Neuronal stem cell (in vitro differentiated cells): Measurements from ENCODE around the gene DGLUCY.

ENCODE experiments used
- DNase-seq: peaks from one replicate; pipeline ENCODE4 v3.0.0-alpha.2; 2013; ENCODE audit warnings: low spot score
- H2AFZ ChIP-seq: one replicate; pipeline ENCODE4 v1.6.1; 2013; ENCODE audit warnings: mild to moderate bottlenecking, low read length, inconsistent platforms
- H2AK5ac ChIP-seq: 2 replicates; pipeline ENCODE4 v1.6.1; 2013; ENCODE audit warnings: low read depth, mild to moderate bottlenecking, inconsistent platforms, low read length, moderate library complexity, mixed read lengths
- H2BK120ac ChIP-seq: 2 replicates; pipeline ENCODE4 v1.6.1; 2013; ENCODE audit warnings: low read depth, mild to moderate bottlenecking, inconsistent platforms, low read length, moderate library complexity, mixed read lengths
- H2BK12ac ChIP-seq: one replicate; pipeline ENCODE4 v1.6.1; 2013; ENCODE audit warnings: low read length, inconsistent platforms
- H2BK15ac ChIP-seq: 2 replicates; pipeline ENCODE4 v1.6.1; 2013; ENCODE audit warnings: mild to moderate bottlenecking, low read length, inconsistent platforms, mixed read lengths
- H2BK5ac ChIP-seq: one replicate; pipeline ENCODE4 v1.6.1; 2013; ENCODE audit warnings: inconsistent platforms, mild to moderate bottlenecking, low read length, moderate library complexity
- H3K14ac ChIP-seq: one replicate; pipeline ENCODE4 v1.6.1; 2013; ENCODE audit warnings: low read length, inconsistent platforms
- H3K18ac ChIP-seq: 2 replicates; pipeline ENCODE4 v1.6.1; 2013; ENCODE audit warnings: low read length, inconsistent platforms
- H3K23ac ChIP-seq: 2 replicates; pipeline ENCODE4 v1.6.1; 2013; ENCODE audit warnings: low read depth, mild to moderate bottlenecking, mixed read lengths, low read length, inconsistent platforms; ENCODE audit not compliant: poor library complexity
- H3K27ac ChIP-seq: replicated peaks from 3 replicates; pipeline ENCODE4 v1.5.1; 2013; ENCODE audit warnings: low read length, inconsistent platforms
- H3K27me3 ChIP-seq, 3 experiments: 2 replicates each; pipeline ENCODE4 v1.6.1; 2013; ENCODE audit warnings: low read length in 3 of 3, mild to moderate bottlenecking in 2 of 3, inconsistent platforms in 1 of 3, low read depth in 1 of 3, mixed read lengths in 1 of 3, moderate library complexity in 1 of 3; ENCODE audit not compliant: control insufficient read depth in 3 of 3, insufficient read depth in 3 of 3
- H3K36me3 ChIP-seq, 2 donors: replicated peaks in 1 of 2; 2 replicates each; pipeline ENCODE4 v1.6.1; 2013; ENCODE audit warnings: low read length in 2 of 2; ENCODE audit not compliant: control insufficient read depth in 2 of 2, insufficient read depth in 2 of 2
- H3K4ac ChIP-seq: 2 replicates; pipeline ENCODE4 v1.6.1; 2013; ENCODE audit warnings: inconsistent platforms, mild to moderate bottlenecking, low read length, moderate library complexity
- H3K4me1 ChIP-seq, 2 donors: 1 replicate in 1 of 2; 2 replicates in 1 of 2; pipeline ENCODE4 v1.6.1; 2013; ENCODE audit warnings: low read length in 2 of 2, low read depth in 1 of 2; ENCODE audit not compliant: control insufficient read depth in 2 of 2, insufficient read depth in 1 of 2
- H3K4me2 ChIP-seq: one replicate; pipeline ENCODE4 v1.6.1; 2013; ENCODE audit warnings: mild to moderate bottlenecking, low read length, inconsistent platforms; ENCODE audit not compliant: insufficient read depth, poor library complexity, severe bottlenecking
- H3K4me3 ChIP-seq, 2 donors: 2 replicates each; pipeline ENCODE4 v1.5.1; 2013; ENCODE audit warnings: low read length in 2 of 2, mild to moderate bottlenecking in 2 of 2, inconsistent platforms in 1 of 2, moderate library complexity in 1 of 2
- H3K79me1 ChIP-seq: one replicate; pipeline ENCODE4 v1.6.1; 2013; ENCODE audit warnings: low read depth, mild to moderate bottlenecking, inconsistent platforms, low read length, moderate library complexity
- H3K9ac ChIP-seq: one replicate; pipeline ENCODE4 v1.6.1; 2013; ENCODE audit warnings: mild to moderate bottlenecking, low read depth, low read length, inconsistent platforms; ENCODE audit not compliant: poor library complexity
- H3K9me3 ChIP-seq, 2 donors: replicated peaks in 1 of 2; 2 replicates each; pipeline versions ENCODE3 to v1.6.1; 2013; ENCODE audit warnings: low read length in 2 of 2, mild to moderate bottlenecking in 2 of 2, inconsistent platforms in 1 of 2, low read depth in 1 of 2, mixed read lengths in 1 of 2, moderate library complexity in 1 of 2; ENCODE audit not compliant: control insufficient read depth in 2 of 2, insufficient read depth in 1 of 2
- H4K8ac ChIP-seq: one replicate; pipeline ENCODE4 v1.6.1; 2013; ENCODE audit warnings: low read depth, mild to moderate bottlenecking, inconsistent platforms, low read length, moderate library complexity
- H4K91ac ChIP-seq: one replicate; pipeline ENCODE4 v1.6.1; 2013; ENCODE audit warnings: low read length, low read depth, mild to moderate bottlenecking, inconsistent platforms; ENCODE audit not compliant: poor library complexity
- WGBS, 2 donors: extraction: QIAGEN DNeasy Blood & Tissue Kit; methylation state at CpG; one replicate each; pipeline ENCODE4 v1.1.7; 2013; ENCODE audit warnings: missing lambda C conversion rate in 2 of 2, mixed read lengths in 1 of 2; ENCODE audit not compliant: insufficient read length in 2 of 2, insufficient replicate concordance in 1 of 2; ENCODE audit errors: extremely low coverage in 2 of 2; 5-methylcytosine and 5-hydroxymethylcytosine counted together

Gene DGLUCY

DNA sequence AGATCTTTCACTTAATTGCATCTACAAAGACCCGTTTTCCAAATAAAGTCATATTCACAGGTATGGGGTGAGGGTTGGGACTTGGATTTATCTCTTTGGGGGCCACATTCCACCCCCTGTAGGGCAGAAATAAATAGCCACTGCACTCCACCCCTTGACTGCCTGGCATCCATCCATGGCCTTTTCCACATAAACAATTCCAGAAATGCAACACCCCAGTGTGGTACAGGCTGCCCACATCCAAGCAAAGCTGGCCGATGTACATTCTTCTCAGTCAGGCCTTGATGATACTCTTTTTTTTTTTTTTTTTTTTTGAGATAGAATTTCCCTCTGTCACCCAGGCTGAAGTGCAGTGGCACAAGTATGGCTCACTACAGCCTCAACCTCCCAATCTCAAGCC, 12.9 kb downstream of the DGLUCY start:
- Histone ChIP-seq H3K4ac (no peak overlapping the region), H2BK15ac (no peak overlapping the region), H3K4me3 (no peak overlapping the region), H3K36me3 (peaks cover 4 to 28% of the 10 kb centered on the region in 2 donors), H3K23ac (no peak overlapping the region), H3K4me2 (no peak overlapping the region), H4K91ac (no peak overlapping the region), H3K27ac (no peak overlapping the region), H2BK5ac (no peak overlapping the region), H3K18ac (no peak overlapping the region), H3K27me3 (no peaks in the 10 kb centered on the region), H4K8ac (no peak overlapping the region), H3K14ac (no peak overlapping the region), H3K79me1 (peaks cover 2% of the 10 kb centered on the region), H2BK120ac (no peak overlapping the region), H2AK5ac (no peak overlapping the region), H3K9ac (no peak overlapping the region), H3K4me1 (no peaks in the 10 kb centered on the region), H2BK12ac (no peak overlapping the region), H3K9me3 (peaks cover 8 to 21% of the 10 kb centered on the region in 2 donors), H2AFZ (no peak overlapping the region)
- WGBS, 2 donors = no CpG with 5 or more reads among the region's 2 CpGs
- DNase-seq = no peak

DNA sequence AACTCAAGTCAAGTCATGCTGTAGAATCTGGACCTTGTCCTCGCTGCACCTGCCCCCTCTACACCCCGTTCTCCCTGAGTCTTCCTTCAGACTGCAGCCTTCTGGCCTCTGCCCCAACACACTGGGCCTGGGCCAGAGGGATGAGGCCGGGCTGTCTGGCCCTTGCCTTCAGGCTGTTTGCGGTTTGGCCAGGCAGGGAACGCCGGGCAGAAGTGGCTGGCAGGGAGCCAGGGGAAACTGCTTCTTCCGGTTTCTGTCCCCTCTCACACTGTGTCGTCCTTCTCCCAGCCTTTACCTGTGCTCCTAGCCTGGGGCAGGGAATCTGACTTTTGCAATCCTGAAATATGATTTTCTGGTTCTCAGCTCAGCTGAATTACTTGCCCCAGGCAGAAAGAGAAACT, 13.5 kb downstream of the DGLUCY start:
- H3K18ac ChIP-seq = peak overlapping the region; percentile 0
- WGBS, 2 donors = no CpG with 5 or more reads among the region's 8 CpGs

DNA sequence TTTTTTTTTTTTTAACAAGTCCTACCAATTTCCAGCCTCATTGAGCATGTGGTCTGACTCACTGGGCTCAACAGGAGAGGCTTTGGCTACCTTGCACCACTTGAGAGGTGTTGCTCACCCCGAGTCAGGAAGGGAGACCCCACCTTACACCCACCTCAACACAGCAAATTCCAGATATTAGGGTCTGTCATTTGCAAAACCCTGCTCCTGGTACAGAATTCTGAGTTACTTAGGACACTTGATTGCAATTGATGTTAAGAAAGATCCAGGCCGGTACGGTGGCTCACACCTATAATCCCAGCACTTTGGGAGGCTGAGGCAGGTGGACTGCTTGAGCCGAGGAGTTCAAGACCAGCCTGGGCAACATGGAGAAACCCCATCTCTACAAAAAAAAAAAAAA, 14.1 kb downstream of the DGLUCY start:
- H3K4ac ChIP-seq = no peak overlapping the region
- WGBS, 2 donors = no CpG with 5 or more reads among the region's 4 CpGs

More for the DNA sequence above, 13.5 kb downstream of the DGLUCY start:
- Histone ChIP-seq H3K4me2 (no peak overlapping the region), H3K4me3 (peak overlapping the region in 1 of 2 donors; percentile 2), H2BK5ac (no peak overlapping the region), H3K4me1 (no peaks in the 10 kb centered on the region), H3K79me1 (peaks cover 2% of the 10 kb centered on the region), H4K91ac (no peak overlapping the region), H2AFZ (no peak overlapping the region), H2AK5ac (peak overlapping the region; percentile 43), H3K9ac (no peak overlapping the region), H2BK15ac (no peak overlapping the region), H3K27ac (no peak overlapping the region), H2BK120ac (no peak overlapping the region), H3K9me3 (peaks cover 8 to 21% of the 10 kb centered on the region in 2 donors), H3K27me3 (no peaks in the 10 kb centered on the region), H3K4ac (no peak overlapping the region), H3K14ac (no peak overlapping the region), H2BK12ac (no peak overlapping the region), H4K8ac (no peak overlapping the region), H3K36me3 (peaks cover 4 to 33% of the 10 kb centered on the region in 2 donors), H3K23ac (no peak overlapping the region)
- no peak for DNase-seq

DNA sequence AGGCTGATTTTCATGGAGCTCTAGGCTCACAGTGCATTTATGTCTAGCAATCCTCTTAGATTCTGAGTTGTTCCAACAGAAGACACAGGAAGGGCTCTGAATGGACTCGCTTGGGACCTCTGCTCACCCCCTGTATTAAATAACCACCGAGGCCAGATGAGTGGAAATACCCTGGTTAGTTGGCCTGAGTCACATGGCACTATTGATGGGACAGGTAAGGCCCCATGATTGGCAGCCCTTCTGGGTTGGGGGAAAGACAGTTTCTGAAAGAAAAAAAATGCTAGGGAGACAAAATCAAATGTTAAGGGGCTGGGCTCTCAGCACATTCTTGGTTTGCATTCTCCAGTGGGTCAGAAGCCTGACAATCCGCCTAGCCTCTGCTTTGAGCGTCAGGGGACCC, 14.8 kb downstream of the DGLUCY start:
- Histone ChIP-seq H2BK15ac (no peak overlapping the region), H3K4me1 (peaks cover 0 to 2% of the 10 kb centered on the region in 2 donors), H3K18ac (no peak overlapping the region), H3K9ac (no peak overlapping the region), H2BK12ac (no peak overlapping the region), H4K91ac (no peak overlapping the region), H3K14ac (no peak overlapping the region), H3K9me3 (peaks cover 8 to 21% of the 10 kb centered on the region in 2 donors), H3K79me1 (peaks cover 2% of the 10 kb centered on the region), H2AFZ (no peak overlapping the region), H2BK120ac (no peak overlapping the region), H3K36me3 (peaks cover 4 to 35% of the 10 kb centered on the region in 2 donors), H3K4ac (no peak overlapping the region), H3K4me3 (no peak overlapping the region), H3K27me3 (no peaks in the 10 kb centered on the region), H3K4me2 (no peak overlapping the region), H2AK5ac (no peak overlapping the region), H3K23ac (no peak overlapping the region), H4K8ac (no peak overlapping the region), H2BK5ac (no peak overlapping the region), H3K27ac (no peak overlapping the region)
- DNase-seq = no peak
- no CpG with 5 or more reads among the region's 4 CpGs for WGBS, 2 donors

More for the DNA sequence above, 14.1 kb downstream of the DGLUCY start:
- H2BK15ac ChIP-seq = no peak overlapping the region
- H3K36me3 ChIP-seq = peaks cover 4 to 35% of the 10 kb centered on the region in 2 donors
- peaks cover 8 to 21% of the 10 kb centered on the region in 2 donors for H3K9me3 ChIP-seq
- no peak overlapping the region for H3K27ac ChIP-seq
- H3K4me3 ChIP-seq = no peak overlapping the region
- H3K27me3 ChIP-seq = no peaks in the 10 kb centered on the region
- no peak overlapping the region for H4K8ac ChIP-seq
- H3K9ac ChIP-seq = no peak overlapping the region
- H2BK12ac ChIP-seq = no peak overlapping the region
- no peaks in the 10 kb centered on the region for H3K4me1 ChIP-seq
- peaks cover 2% of the 10 kb centered on the region for H3K79me1 ChIP-seq
- no peak overlapping the region for H2BK120ac ChIP-seq
- H3K14ac ChIP-seq = no peak overlapping the region
- no peak overlapping the region for H3K23ac ChIP-seq
- H2AFZ ChIP-seq = no peak overlapping the region
- H3K4me2 ChIP-seq = no peak overlapping the region
- H3K18ac ChIP-seq = no peak overlapping the region
- DNase-seq = no peak
- H2AK5ac ChIP-seq = no peak overlapping the region
- no peak overlapping the region for H4K91ac ChIP-seq
- H2BK5ac ChIP-seq = no peak overlapping the region
